PC-3 (cell line): Measurements from ENCODE around the gene SLC41A3. TPM values are rescaled to one million over a fixed set of nuclear protein-coding genes. Genes with fewer than 3 reads are reported as not detected.

Source experiments
- ATAC-seq: fragments of 200-7000 bp; cut with Tn5 transposase; 2 replicates; pipeline ENCODE4 v1.9.1; 2020; ENCODE audit warnings: mild to moderate bottlenecking, moderate library complexity
- BruUV-seq: library from RNA; stranded (reverse); fragments of 400-500 nt; replicated peaks from 2 replicates; lab custom pipeline; 2021; lab: Mats Ljungman, UMichigan
- CTCF ChIA-PET: fragments of 300-600 bp; sonication (Branson Sonifier 250); formaldehyde crosslinking; loops from one replicate; lab custom pipeline; 2022; ENCODE audit warnings: antibody characterized with exemption; lab: Charles Lee
- POLR2A ChIA-PET: fragments of 300-600 bp; sonication (Branson Sonifier 250); formaldehyde crosslinking; loops from one replicate; lab custom pipeline; 2022; ENCODE audit warnings: antibody characterized with exemption; ENCODE audit not compliant: unreplicated experiment; lab: Charles Lee
- DNase-seq: peaks from one replicate; pipeline ENCODE4 v3.0.0-alpha.2; 2015
- H2AFZ ChIP-seq: fragments of 300-600 bp; sonication (generic); 2 replicates; pipeline ENCODE4 v1.6.0; 2016; ENCODE audit warnings: antibody characterized with exemption, low read length
- H3F3A ChIP-seq: fragments of 300-600 bp; sonication (generic); one replicate; pipeline ENCODE4 v1.6.0; 2017; ENCODE audit warnings: antibody characterized with exemption, low read length, control low read depth, mild to moderate bottlenecking; ENCODE audit not compliant: unreplicated experiment
- H3K27ac ChIP-seq: fragments of 300-600 bp; sonication (generic); 2 replicates; pipeline ENCODE4 v1.5.1; 2016; ENCODE audit warnings: mild to moderate bottlenecking, low read length
- H3K27me3 ChIP-seq: fragments of 300-600 bp; sonication (generic); 2 replicates; pipeline ENCODE4 v1.6.1; 2016; ENCODE audit warnings: low read length, mixed read lengths
- H3K36me3 ChIP-seq: fragments of 300-600 bp; sonication (generic); 2 replicates; pipeline ENCODE4 v1.6.1; 2016; ENCODE audit warnings: low read depth, mixed run types, low read length, mixed read lengths
- H3K4me1 ChIP-seq: fragments of 300-600 bp; sonication (generic); 2 replicates; pipeline ENCODE4 v1.5.1; 2016; ENCODE audit warnings: low read length; ENCODE audit not compliant: insufficient read depth
- H3K4me2 ChIP-seq: fragments of 300-600 bp; sonication (generic); 2 replicates; pipeline ENCODE4 v1.6.0; 2016; ENCODE audit warnings: low read length
- H3K4me3 ChIP-seq: fragments of 300-600 bp; sonication (generic); 2 replicates; pipeline ENCODE4 v1.5.1; 2016; ENCODE audit warnings: mild to moderate bottlenecking, low read length, mixed read lengths
- H3K79me2 ChIP-seq: fragments of 300-600 bp; sonication (generic); 2 replicates; pipeline ENCODE4 v1.6.1; 2017; ENCODE audit warnings: low read length, mixed read lengths
- H3K9ac ChIP-seq: fragments of 300-600 bp; sonication (generic); 2 replicates; pipeline ENCODE4 v1.6.0; 2016; ENCODE audit warnings: mild to moderate bottlenecking, low read length
- H3K9me2 ChIP-seq: fragments of 300-600 bp; sonication (generic); replicated peaks from 2 replicates; pipeline ENCODE4 v1.6.1; 2016; ENCODE audit warnings: mixed run types, low read length, mixed read lengths
- H3K9me3 ChIP-seq: fragments of 300-600 bp; sonication (generic); 2 replicates; pipeline ENCODE4 v1.6.1; 2016; ENCODE audit warnings: low read length, mixed read lengths
- H4K20me1 ChIP-seq: fragments of 300-600 bp; sonication (generic); 2 replicates; pipeline ENCODE4 v1.6.1; 2016; ENCODE audit warnings: low read length, mixed read lengths
- CTCF ChIP-seq: fragments of 300-600 bp; sonication (generic); conservative IDR thresholded peaks from 2 replicates; pipeline ENCODE4 v1.5.1; 2017; ENCODE audit warnings: antibody characterized with exemption, low read depth, mild to moderate bottlenecking, low read length
- EZH2 ChIP-seq: fragments of 300-600 bp; sonication (generic); IDR thresholded peaks from one replicate; pipeline ENCODE4 v1.6.1; 2017; ENCODE audit warnings: antibody characterized with exemption, mild to moderate bottlenecking, low read length; ENCODE audit not compliant: unreplicated experiment
- EZH2phosphoT487 ChIP-seq: fragments of 300-600 bp; sonication (generic); IDR thresholded peaks from 2 replicates; pipeline ENCODE4 v1.6.1; 2018; ENCODE audit warnings: mild to moderate bottlenecking, antibody characterized with exemption, low read length, borderline replicate concordance
- intact Hi-C: fragments of 100-400 bp; cut with micrococcal nuclease; formaldehyde crosslinking; loops from 2 replicates; pipeline ENCODE4 v1.9.0; 2023
- total RNA-seq: library from RNA; depleted of rRNA; stranded (reverse); fragments of >200 nt; gene quantifications from 2 replicates; pipeline ENCODE4 v1.2.3, GENCODE V29; 2014

Gene SLC41A3
- total RNA-seq, 1 experiment from 2014 or later, result 29.8 TPM

GRCh38 chr3:126026761-126027160 lies 57.2 kb downstream of the SLC41A3 start:
- H3F3A ChIP-seq, result no peaks in the 10 kb centered on the region
- no peak for TF ChIP-seq EZH2
- no peak for TF ChIP-seq CTCF
- no peak for TF ChIP-seq EZH2phosphoT487
- no peak overlapping the region for H3K4me2 ChIP-seq
- intact Hi-C loops, result no loop called here
- no peaks in the 10 kb centered on the region for H3K79me2 ChIP-seq
- no TSS peak for BruUV-seq
- no peaks in the 10 kb centered on the region for H3K4me1 ChIP-seq
- DNase-seq (no peak), ATAC-seq (no peak)
- no peak overlapping the region for H3K9ac ChIP-seq
- ChIA-PET CTCF (no interaction called here), POLR2A (no interaction called here)
- H3K36me3 ChIP-seq, result peaks cover 6% of the 10 kb centered on the region; the same call in 1 of the 2 replicates
- H3K9me2 ChIP-seq, result no peaks in the 10 kb centered on the region
- no peak overlapping the region for H3K4me3 ChIP-seq
- no peak overlapping the region for H3K27ac ChIP-seq
- no peaks in the 10 kb centered on the region for H4K20me1 ChIP-seq
- H3K9me3 ChIP-seq, result no peaks in the 10 kb centered on the region
- no peak overlapping the region for H2AFZ ChIP-seq
- H3K27me3 ChIP-seq, result no peaks in the 10 kb centered on the region

- Histone ChIP-seq H3K9me3 (no peaks in the 10 kb centered on the region), H4K20me1 (no peaks in the 10 kb centered on the region), H2AFZ (no peak overlapping the region), H3K4me1 (no peaks in the 10 kb centered on the region), H3K79me2 (no peaks in the 10 kb centered on the region), H3K27me3 (no peaks in the 10 kb centered on the region), H3F3A (no peaks in the 10 kb centered on the region), H3K9me2 (no peaks in the 10 kb centered on the region), H3K27ac (no peak overlapping the region), H3K4me2 (no peak overlapping the region), H3K4me3 (no peak overlapping the region), H3K36me3 (peaks cover 6% of the 10 kb centered on the region; the same call in 1 of the 2 replicates), H3K9ac (no peak overlapping the region)
- no TSS peak for BruUV-seq
- ChIA-PET POLR2A (no interaction called here), CTCF (no interaction called here)
- no peak for TF ChIP-seq EZH2
- TF ChIP-seq EZH2phosphoT487, result no peak
- no peak for TF ChIP-seq CTCF
- DNase-seq (no peak), ATAC-seq (no peak)
- intact Hi-C loops, result no loop called here
Observed at GRCh38 chr3:126026277-126026751, 57.6 kb downstream of the SLC41A3 start.

GRCh38 chr3:126025862-126026261 lies 58.1 kb downstream of the SLC41A3 start:
- no peaks in the 10 kb centered on the region for H4K20me1 ChIP-seq
- ChIA-PET CTCF (no interaction called here), POLR2A (no interaction called here)
- H3K27ac ChIP-seq, result no peak overlapping the region
- H3K79me2 ChIP-seq, result no peaks in the 10 kb centered on the region
- DNase-seq (no peak), ATAC-seq (no peak)
- H3K4me3 ChIP-seq, result no peak overlapping the region
- no TSS peak for BruUV-seq
- no peaks in the 10 kb centered on the region for H3K27me3 ChIP-seq
- H3F3A ChIP-seq, result no peaks in the 10 kb centered on the region
- H3K36me3 ChIP-seq, result peaks cover 6% of the 10 kb centered on the region; the same call in 1 of the 2 replicates
- no peaks in the 10 kb centered on the region for H3K9me3 ChIP-seq
- no peaks in the 10 kb centered on the region for H3K4me1 ChIP-seq
- TF ChIP-seq CTCF, result no peak
- intact Hi-C loops, result no loop called here
- no peak overlapping the region for H3K9ac ChIP-seq
- no peaks in the 10 kb centered on the region for H3K9me2 ChIP-seq
- H3K4me2 ChIP-seq, result no peak overlapping the region
- no peak overlapping the region for H2AFZ ChIP-seq
